Middle frontal gyrus (tissue), 1 donor: Measurements from ENCODE around the gene DCTN1.
"Not testable (repeated sequence)": the region's sequence is repeated elsewhere in the genome, so short reads cannot be mapped to it uniquely, and the experiment has no call there.

Experiments
- DNase-seq: peaks from one replicate; pipeline ENCODE4 v3.0.0-alpha.2; 2015; ENCODE audit warnings: low spot score; ENCODE audit errors: extremely low spot score

DCTN1 gene

GRCh38 chr2:74379851-74380789 is at the start of gene DCTN1:
Gene DCTN1, minus strand, starts transcription at chr2:74380311. Its CDS starts 274 bp downstream, at chr2:74380037.
- peak; percentile 75 for DNase-seq

- DNase-seq, result no peak
Observed at GRCh38 chr2:74428675-74429074, 48.6 kb upstream of the DCTN1 start.

- no peak for DNase-seq
Observed at GRCh38 chr2:74427551-74427950, 47.4 kb upstream of the DCTN1 start.

DNA sequence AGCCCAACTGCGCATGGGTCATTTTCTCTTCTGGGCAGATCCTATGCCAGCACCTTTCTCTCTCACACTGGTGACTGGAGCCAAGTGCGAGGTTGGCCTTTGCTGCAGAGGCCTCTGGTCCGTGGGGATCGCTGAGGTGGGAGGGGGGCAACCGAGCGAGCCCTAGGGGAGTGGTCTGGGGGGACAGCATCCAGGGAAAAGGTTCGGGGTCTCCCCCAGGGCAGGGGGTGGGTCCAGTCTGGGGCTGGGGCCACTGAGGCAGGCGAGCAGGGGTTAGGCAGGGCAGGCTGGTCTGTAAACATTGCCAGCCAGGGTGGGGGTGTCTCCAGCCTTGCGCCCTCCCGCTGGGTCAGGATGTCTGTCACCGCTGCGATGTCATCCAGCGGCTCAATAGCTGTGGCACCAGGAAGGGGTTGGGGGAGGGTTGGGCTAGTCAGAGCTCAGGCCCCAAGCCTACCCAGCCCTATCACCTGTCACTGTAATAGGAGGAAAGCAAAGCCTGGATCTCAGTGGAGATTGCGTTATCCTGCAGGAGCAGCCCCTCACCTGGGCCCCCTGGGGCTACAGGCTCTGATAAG is 46.2 kb upstream of the DCTN1 start:
- no peak for DNase-seq

- DNase-seq, result no peak
Observed at GRCh38 chr2:74425523-74425922, 45.4 kb upstream of the DCTN1 start.

- no peak for DNase-seq
Observed at GRCh38 chr2:74424995-74425406, 44.9 kb upstream of the DCTN1 start.

DNA sequence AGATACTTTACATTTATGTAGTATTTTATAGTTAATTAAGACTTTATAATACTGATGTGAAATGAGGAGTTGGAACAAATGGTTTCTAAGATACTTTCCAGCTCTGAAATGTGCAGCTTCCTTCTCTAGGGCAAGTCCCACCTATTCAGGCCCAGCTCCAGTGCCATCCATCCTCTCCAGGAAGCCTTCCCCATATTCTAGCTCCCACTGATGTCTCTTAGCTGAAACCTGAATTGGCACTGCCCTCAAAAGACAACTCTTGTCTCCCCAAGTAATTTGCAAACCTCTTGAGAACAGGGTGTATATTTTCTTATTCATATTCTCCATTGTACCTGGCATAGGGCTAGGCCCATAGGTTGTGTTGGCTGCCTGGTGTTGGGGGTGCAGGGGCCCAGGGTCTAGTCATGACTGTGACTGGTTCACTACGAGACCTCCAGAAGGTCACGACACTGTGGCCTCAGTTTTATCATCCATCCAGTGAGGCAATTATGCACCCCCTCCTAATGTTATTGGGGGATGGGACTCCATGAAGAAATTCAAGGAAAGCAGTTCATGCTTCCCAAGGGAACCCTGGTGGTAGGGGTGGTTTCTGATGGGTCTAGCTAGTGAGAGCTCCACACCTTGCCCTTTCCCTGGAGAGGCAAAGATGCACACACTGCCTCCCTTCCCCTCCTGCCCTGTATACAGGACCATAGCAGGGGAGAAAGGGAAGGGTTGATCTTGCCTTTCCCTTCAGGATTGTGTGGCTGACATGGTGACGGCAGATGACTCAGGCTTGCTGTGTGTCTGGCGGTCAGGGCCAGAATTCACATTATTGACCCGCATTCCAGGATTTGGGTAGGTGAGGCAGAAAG is 44.3 kb upstream of the DCTN1 start:
- DNase-seq, result no peak

GRCh38 chr2:74423231-74424095 is 43.4 kb upstream of the DCTN1 start:
- DNase-seq, result no peak

DNA sequence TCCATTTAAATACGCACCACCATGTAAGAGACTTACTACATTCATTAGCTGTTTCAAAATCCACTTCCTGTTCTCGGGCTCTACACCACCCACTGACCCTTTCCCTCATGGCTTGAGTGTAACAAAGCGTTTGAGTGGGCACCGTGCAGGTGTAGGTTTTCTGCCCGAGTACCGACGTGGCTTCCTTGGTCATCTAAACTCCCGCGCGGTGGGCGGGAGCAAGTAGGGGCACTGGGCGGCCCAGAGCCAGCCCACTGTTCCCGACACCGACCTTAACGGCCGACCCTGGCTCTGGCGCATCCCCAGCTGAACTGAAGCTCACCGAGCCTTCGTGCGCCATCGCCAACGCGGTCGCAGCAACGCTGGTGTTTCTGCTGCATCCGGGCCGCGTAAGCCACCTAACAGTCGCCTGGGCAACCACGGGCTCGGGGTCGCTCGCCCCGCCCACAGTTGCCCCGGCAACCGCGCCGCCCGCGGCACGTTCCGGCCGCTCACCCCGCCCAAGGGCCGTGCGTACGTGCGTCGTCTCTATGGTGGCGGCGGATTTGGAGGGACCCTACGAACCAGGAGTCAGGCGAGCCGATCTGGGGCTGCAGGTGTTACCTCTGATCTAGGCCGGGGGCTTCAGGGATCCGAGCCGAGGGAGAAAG is 41.2 kb upstream of the DCTN1 start, which contains the start of the genes C2orf81 and WDR54:
TSS of gene C2orf81 (minus strand) at position 399 of the 650 bp plus-strand sequence. CDS start at position 340, 59 bp downstream.
TSS of gene WDR54 (plus strand) at position 510 of the 650 bp plus-strand sequence. CDS start 424 bp downstream, outside the sequence.
- DNase-seq, result peak; percentile 79

GRCh38 chr2:74420443-74421103 is 40.5 kb upstream of the DCTN1 start:
- not testable (repeated sequence) for DNase-seq

- no peak for DNase-seq
Observed at GRCh38 chr2:74420006-74420405, 39.9 kb upstream of the DCTN1 start.

DNA sequence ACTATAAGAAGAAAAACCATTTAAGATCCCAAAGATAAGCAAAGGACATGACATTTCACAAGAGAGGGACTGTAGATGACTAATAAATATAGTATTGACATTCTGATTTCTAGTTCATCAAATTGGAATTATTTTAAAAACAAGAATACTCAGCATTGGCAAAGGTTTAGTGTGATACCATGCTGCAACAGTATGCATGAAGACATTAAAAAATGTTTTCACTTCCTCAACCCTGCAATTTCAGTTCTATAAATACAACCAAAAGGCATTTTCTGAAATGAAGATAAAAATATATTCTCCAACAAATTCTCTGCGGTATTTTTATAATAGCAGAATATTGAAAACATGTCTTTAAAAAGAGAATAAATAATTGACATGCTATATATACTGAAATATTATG is 39.2 kb upstream of the DCTN1 start:
- DNase-seq, result no peak

- DNase-seq, result no peak
Observed at GRCh38 chr2:74418312-74418711, 38.2 kb upstream of the DCTN1 start.

DNA sequence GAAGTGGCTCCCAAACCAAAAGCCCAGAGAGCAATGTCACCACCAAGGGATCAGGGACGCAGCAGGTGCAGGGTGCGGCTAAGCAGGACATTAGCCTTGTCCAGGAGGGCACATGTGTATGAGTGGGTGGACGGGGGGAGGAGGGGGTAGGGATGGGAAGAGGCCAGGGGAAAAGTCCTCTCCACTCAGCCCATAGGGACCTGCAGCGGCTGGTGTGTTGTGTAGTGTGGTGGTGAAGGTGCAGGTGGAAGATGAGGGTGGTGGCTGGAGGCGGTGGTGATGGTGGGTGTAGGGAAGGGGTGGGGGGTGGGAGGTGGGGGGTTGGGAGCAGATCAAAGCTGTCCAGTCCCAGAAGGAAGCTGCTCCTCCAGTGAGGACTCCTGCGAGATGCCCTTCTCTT is 37.7 kb upstream of the DCTN1 start:
- DNase-seq, result no peak

DNA sequence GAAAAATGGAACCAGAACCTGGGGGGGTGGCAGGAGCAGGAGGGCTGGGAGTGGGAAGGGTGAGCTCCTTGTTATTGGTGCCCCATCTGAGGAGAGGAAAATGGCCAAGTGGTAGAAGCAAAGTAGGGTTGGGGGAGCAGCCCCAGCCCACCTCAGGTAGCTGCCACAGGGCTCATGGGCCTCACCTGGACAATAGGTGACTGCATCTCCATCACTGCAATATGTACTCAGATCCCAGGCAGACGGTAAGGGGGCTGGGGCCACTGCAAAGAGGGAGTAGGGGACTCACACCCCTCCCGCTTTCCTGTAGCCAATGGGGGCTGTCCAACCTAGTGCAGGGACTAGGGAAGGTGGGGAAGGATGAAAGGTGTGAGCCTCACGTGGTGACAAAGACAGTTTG is 37.1 kb upstream of the DCTN1 start:
- no peak for DNase-seq

GRCh38 chr2:74416778-74417177 is 36.7 kb upstream of the DCTN1 start:
- no peak for DNase-seq

GRCh38 chr2:74415762-74416395 is 35.8 kb upstream of the DCTN1 start:
- DNase-seq, result no peak

GRCh38 chr2:74414881-74415761 is 35.0 kb upstream of the DCTN1 start:
- no peak for DNase-seq
